A549 (cell line): ENCODE data around the gene CMTM1. TPM values are rescaled to one million over a fixed set of nuclear protein-coding genes. Genes with fewer than 3 reads are reported as not detected.

ENCODE experiments used
- ATAC-seq, 2 experiments: fragments of 200-7000 bp in 1 of 2; fragments of >200 bp in 1 of 2; cut with Nextera tagmentation in 1 of 2; cut with Tn5 transposase in 1 of 2; 3 replicates each; pipeline versions ENCODE4 v1.8.0 to v1.9.1; 2018 to 2020; ENCODE audit warnings: mild to moderate bottlenecking in 1 of 2, moderate library complexity in 1 of 2
- CTCF ChIA-PET: fragments of 300-600 bp; sonication (Branson Sonifier 250); formaldehyde crosslinking; extraction: SDS; loops from one replicate; lab custom pipeline; 2021; ENCODE audit warnings: antibody characterized with exemption, inconsistent platforms; lab: Yijun Ruan, JAX
- POLR2A ChIA-PET: fragments of 350-600 bp; formaldehyde crosslinking; extraction: SDS; loops from one replicate; lab custom pipeline; 2021; ENCODE audit warnings: antibody characterized with exemption, inconsistent platforms; lab: Yijun Ruan, JAX
- DNase-seq, 2 experiments: peaks; one replicate each; pipeline versions ENCODE4 v3.0.0 to v3.0.0-alpha.2; 2011 to 2016; ENCODE audit warnings: low read depth in 1 of 2, low spot score in 1 of 2
- FAIRE-seq: peaks from 2 replicates; lab custom pipeline; 2011; peaks lifted over from hg19 to GRCh38; lab: Jason Lieb, UNC
- H3K27ac ChIP-seq, 2 experiments: fragments of >200 bp; sonication (Bioruptor Twin); formaldehyde crosslinking; 3 replicates each; pipeline ENCODE4 v1.5.1; 2016 to 2017
- H3K4me1 ChIP-seq: fragments of >200 bp; sonication (Bioruptor Twin); formaldehyde crosslinking; 3 replicates; pipeline ENCODE4 v1.6.1; 2016
- H3K4me2 ChIP-seq: fragments of >200 bp; sonication (Bioruptor Twin); formaldehyde crosslinking; 3 replicates; pipeline ENCODE4 v1.6.1; 2016
- H3K4me3 ChIP-seq: fragments of >200 bp; sonication (Bioruptor Twin); formaldehyde crosslinking; 3 replicates; pipeline ENCODE4 v1.5.1; 2016
- H3K9me3 ChIP-seq: fragments of >200 bp; sonication (Bioruptor Twin); formaldehyde crosslinking; 3 replicates; pipeline ENCODE4 v1.6.1; 2016
- ATOH8 ChIP-seq: fragments of 250-450 bp; sonication (Bioruptor Pico); IDR thresholded peaks from 2 replicates; pipeline ENCODE4 v1.5.0; 2020; ENCODE audit warnings: low read depth, mild to moderate bottlenecking, moderate library complexity
- CBX2 ChIP-seq: fragments of 200-600 bp; sonication (generic); IDR thresholded peaks from 2 replicates; pipeline ENCODE4 v1.6.1; 2016; ENCODE audit warnings: low read depth, mild to moderate bottlenecking, borderline replicate concordance
- CEBPB ChIP-seq, 2 experiments: fragments of >200 bp in 1 of 2; sonication (Bioruptor Twin) in 1 of 2; formaldehyde crosslinking in 1 of 2; IDR thresholded peaks; 2 replicates each; pipeline ENCODE4 v1.6.1; 2012 to 2016
- CHD2 ChIP-seq: fragments of 150-350 bp; IDR thresholded peaks from 2 replicates; pipeline ENCODE4 v1.6.1; 2014; ENCODE audit warnings: low read length; ENCODE audit not compliant: partially characterized antibody
- CHD4 ChIP-seq: fragments of 200-600 bp; sonication (generic); IDR thresholded peaks from 2 replicates; pipeline ENCODE4 v1.6.1; 2016; ENCODE audit warnings: antibody characterized with exemption, mild to moderate bottlenecking, borderline replicate concordance
- E2F6 ChIP-seq: IDR thresholded peaks from 2 replicates; pipeline ENCODE4 v1.6.1; 2012; ENCODE audit warnings: low read depth, borderline replicate concordance
- EHF ChIP-seq: fragments of 250-450 bp; sonication (Bioruptor Pico); IDR thresholded peaks from 2 replicates; pipeline ENCODE4 v1.5.0; 2020; ENCODE audit warnings: mild to moderate bottlenecking
- FOSB ChIP-seq: fragments of 250-450 bp; sonication (Bioruptor Pico); IDR thresholded peaks from 2 replicates; pipeline ENCODE4 v1.5.0; 2020; ENCODE audit warnings: mild to moderate bottlenecking, moderate library complexity
- FOSL2 ChIP-seq, 2 experiments: fragments of 450-650 bp in 1 of 2; fragments of >200 bp in 1 of 2; sonication (Bioruptor Twin) in 1 of 2; formaldehyde crosslinking; IDR thresholded peaks; 2 replicates each; pipeline versions ENCODE4 v1.5.0 to v1.6.1; 2016 to 2020; ENCODE audit warnings: mild to moderate bottlenecking in 1 of 2, moderate library complexity in 1 of 2
- GATA3 ChIP-seq: IDR thresholded peaks from 2 replicates; pipeline ENCODE4 v1.6.1; 2012; ENCODE audit warnings: borderline replicate concordance
- HES2 ChIP-seq: fragments of >200 bp; sonication (Bioruptor Twin); formaldehyde crosslinking; IDR thresholded peaks from 2 replicates; pipeline ENCODE4 v1.6.1; 2016
- HEYL ChIP-seq: fragments of 250-450 bp; sonication (Bioruptor Pico); IDR thresholded peaks from 2 replicates; pipeline ENCODE4 v1.8.0; 2021; ENCODE audit warnings: mild to moderate bottlenecking, moderate library complexity
- HMGXB4 ChIP-seq: fragments of 250-450 bp; sonication (Bioruptor Pico); IDR thresholded peaks from 2 replicates; pipeline ENCODE4 v1.5.0; 2021; ENCODE audit warnings: mild to moderate bottlenecking, moderate library complexity, borderline replicate concordance
- JUNB ChIP-seq: fragments of >200 bp; sonication (Bioruptor Twin); formaldehyde crosslinking; IDR thresholded peaks from 2 replicates; pipeline ENCODE4 v1.6.1; 2016
- MAZ ChIP-seq: fragments of 150-350 bp; IDR thresholded peaks from 2 replicates; pipeline ENCODE4 v1.6.1; 2014; ENCODE audit warnings: antibody characterized with exemption, low read depth, low read length, borderline replicate concordance
- NR3C1 ChIP-seq: fragments of >200 bp; sonication (Bioruptor Twin); formaldehyde crosslinking; IDR thresholded peaks from 3 replicates; pipeline ENCODE4 v1.6.1; 2017
- POLR2AphosphoS2 ChIP-seq: conservative IDR thresholded peaks from 2 replicates; pipeline ENCODE4 v1.6.1; 2012; ENCODE audit warnings: low read length, improper control_type of control experiment, inconsistent platforms
- RAD21 ChIP-seq, 2 experiments: fragments of >200 bp in 1 of 2; sonication (Bioruptor Twin) in 1 of 2; formaldehyde crosslinking in 1 of 2; IDR thresholded peaks in 1 of 2; conservative IDR thresholded peaks in 1 of 2; 2 replicates in 1 of 2; 3 replicates in 1 of 2; pipeline ENCODE4 v1.6.1; 2012 to 2018; ENCODE audit warnings: inconsistent platforms in 1 of 2
- RFX5 ChIP-seq: fragments of 450-650 bp; IDR thresholded peaks from 2 replicates; pipeline ENCODE4 v1.7.1; 2014; ENCODE audit warnings: antibody characterized with exemption, mild to moderate bottlenecking, moderate library complexity
- SREBF2 ChIP-seq: fragments of 450-650 bp; IDR thresholded peaks from 2 replicates; pipeline ENCODE4 v1.6.1; 2014; ENCODE audit warnings: mild to moderate bottlenecking, moderate library complexity
- ZC3H11A ChIP-seq: fragments of 450-650 bp; IDR thresholded peaks from 2 replicates; pipeline ENCODE4 v1.6.1; 2014; ENCODE audit warnings: antibody characterized with exemption, mild to moderate bottlenecking
- ZFP36 ChIP-seq: fragments of 450-650 bp; IDR thresholded peaks from 2 replicates; pipeline ENCODE4 v1.6.1; 2014; ENCODE audit warnings: borderline replicate concordance; ENCODE audit not compliant: partially characterized antibody
- ZNF302 ChIP-seq: fragments of 250-450 bp; sonication (Bioruptor Pico); IDR thresholded peaks from 2 replicates; pipeline ENCODE4 v1.9.0; 2021; ENCODE audit warnings: inconsistent platforms, mild to moderate bottlenecking, moderate library complexity
- ZSCAN20 ChIP-seq: fragments of 250-450 bp; sonication (Bioruptor Pico); IDR thresholded peaks from 2 replicates; pipeline ENCODE4 v1.8.0; 2022; ENCODE audit warnings: mild to moderate bottlenecking, moderate library complexity
- WGBS: methylation state at CpG from one replicate; pipeline ENCODE4 v1.1.6; 2017; ENCODE audit errors: missing lambda C conversion rate; 5-methylcytosine and 5-hydroxymethylcytosine counted together
- polyA plus RNA-seq, 4 experiments: library from polyadenylated mRNA; depleted of rRNA in 3 of 4; stranded (reverse); fragments of >200 nt; fragmentation: RNase III in 1 of 4; extraction: RNeasy Plus Mini Kit Qiagen cat#74134 plus additional on column Dnase treatment in 1 of 4; gene quantifications; 2 replicates in 3 of 4; 3 replicates in 1 of 4; pipeline ENCODE4 v1.2.3, GENCODE V29; 2011 to 2017
- TF ChIP-seq, protein P1 (sequence below): fragments of >200 bp; sonication (Bioruptor Twin); formaldehyde crosslinking; IDR thresholded peaks from 3 replicates; pipeline ENCODE4 v1.5.1; 2016

Gene CMTM1
- polyA plus RNA-seq, 2 of the 4 experiments (the other 2 are of a cell fraction): 1.3 to 1.9 TPM

DNA sequence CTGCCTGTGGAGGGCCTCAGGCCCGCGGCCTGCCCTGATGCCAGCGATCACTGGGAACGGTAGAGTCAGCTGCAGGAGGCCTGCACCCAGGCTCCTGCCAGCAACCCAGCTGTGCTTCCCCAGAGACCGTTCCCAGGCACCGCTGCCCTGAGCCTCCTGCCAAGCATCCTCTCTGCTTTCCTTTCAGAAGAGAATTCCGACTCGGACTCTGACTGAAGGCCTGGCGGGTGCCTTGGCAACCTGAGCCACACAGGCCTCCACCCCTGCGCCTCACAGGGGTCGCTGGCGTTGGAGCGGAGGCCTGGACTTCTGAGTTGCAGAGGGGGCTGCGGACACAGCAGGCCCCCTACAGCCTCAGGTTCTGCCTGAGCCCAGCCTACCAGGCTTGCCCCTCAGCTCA lies 46.2 kb downstream of the CMTM1 start:
- ATAC-seq (no peak), DNase-seq (no peak), FAIRE-seq (no peak)
- H3K4me1 ChIP-seq: peaks cover 19% of the 10 kb centered on the region
- H3K27ac ChIP-seq: no peak overlapping the region
- ChIA-PET POLR2A (no interaction called here), CTCF (interaction anchor here (1.4 to 6.4 kb wide), 3 partner anchors 39 to 59 kb away, joined by 3 to 60 read pairs (median 26); no protein-coding TSS in a partner anchor)
- no peak overlapping the region for H3K4me2 ChIP-seq
- no peak for TF ChIP-seq MAZ
- no peak for TF ChIP-seq ZFP36
- TF ChIP-seq JUNB: no peak
- no peak for TF ChIP-seq RAD21 (conservative IDR thresholded peaks at IDR 0.05 in 1 of 2, IDR thresholded peaks at IDR 0.05 in 1 of 2)
- TF ChIP-seq RFX5: no peak
- TF ChIP-seq CBX2: no peak
- no peak for TF ChIP-seq CEBPB (IDR thresholded peaks at IDR 0.05)
- TF ChIP-seq HES2: no peak
- no peak for TF ChIP-seq FOSL2 (IDR thresholded peaks at IDR 0.05)
- no peak for TF ChIP-seq FOSL2 (CRISPR knock-in tag; IDR thresholded peaks at IDR 0.05)
- no peak for TF ChIP-seq GATA3
- H3K4me3 ChIP-seq: no peak overlapping the region
- WGBS: 92% methylated on average over 8 of the region's 14 CpGs
- no peaks in the 10 kb centered on the region for H3K9me3 ChIP-seq

DNA sequence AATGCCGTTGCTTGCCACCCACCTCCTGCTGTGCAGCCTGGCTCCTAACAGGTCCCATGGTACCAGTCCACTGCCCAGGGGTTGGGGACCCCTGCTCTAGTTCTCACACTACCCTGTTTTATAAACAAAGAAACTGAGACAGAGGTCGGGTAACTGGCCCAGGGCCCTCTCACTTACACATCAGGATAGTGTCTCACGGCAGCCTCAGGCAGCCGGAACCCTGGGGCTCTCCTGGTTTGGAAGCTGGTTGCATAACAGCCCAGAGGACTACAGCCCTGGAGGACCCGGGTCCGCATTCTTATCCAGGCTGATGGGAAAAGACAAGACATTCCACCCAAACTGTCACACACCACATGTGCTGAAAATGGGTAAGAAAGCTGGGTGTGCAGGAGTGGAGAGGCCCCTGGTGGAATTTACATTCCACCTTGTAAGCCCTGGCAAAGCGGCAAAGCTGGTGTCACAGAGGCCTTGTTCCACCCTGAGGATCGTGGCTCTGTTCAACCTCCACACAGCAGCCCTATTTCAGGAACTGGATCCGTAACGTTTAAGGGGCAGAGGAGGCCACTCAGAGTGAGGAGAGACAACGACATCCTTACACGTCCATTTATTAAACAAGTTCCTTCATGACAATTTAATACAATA lies 48.0 kb downstream of the CMTM1 start:
- Histone ChIP-seq H3K4me2 (no peak overlapping the region), H3K27ac (no peak overlapping the region), H3K4me1 (peaks cover 23% of the 10 kb centered on the region), H3K9me3 (no peaks in the 10 kb centered on the region), H3K4me3 (no peak overlapping the region)
- POLR2A ChIA-PET: no interaction called here
- FAIRE-seq (no peak), ATAC-seq (no peak), DNase-seq (no peak)
- CTCF ChIA-PET: interaction anchor here (0.9 to 6.0 kb wide), 5 partner anchors 11 to 253 kb away, joined by 3 to 26 read pairs (median 5); no protein-coding TSS in a partner anchor
- TF ChIP-seq CHD2: no peak
- TF ChIP-seq, protein P1, sequence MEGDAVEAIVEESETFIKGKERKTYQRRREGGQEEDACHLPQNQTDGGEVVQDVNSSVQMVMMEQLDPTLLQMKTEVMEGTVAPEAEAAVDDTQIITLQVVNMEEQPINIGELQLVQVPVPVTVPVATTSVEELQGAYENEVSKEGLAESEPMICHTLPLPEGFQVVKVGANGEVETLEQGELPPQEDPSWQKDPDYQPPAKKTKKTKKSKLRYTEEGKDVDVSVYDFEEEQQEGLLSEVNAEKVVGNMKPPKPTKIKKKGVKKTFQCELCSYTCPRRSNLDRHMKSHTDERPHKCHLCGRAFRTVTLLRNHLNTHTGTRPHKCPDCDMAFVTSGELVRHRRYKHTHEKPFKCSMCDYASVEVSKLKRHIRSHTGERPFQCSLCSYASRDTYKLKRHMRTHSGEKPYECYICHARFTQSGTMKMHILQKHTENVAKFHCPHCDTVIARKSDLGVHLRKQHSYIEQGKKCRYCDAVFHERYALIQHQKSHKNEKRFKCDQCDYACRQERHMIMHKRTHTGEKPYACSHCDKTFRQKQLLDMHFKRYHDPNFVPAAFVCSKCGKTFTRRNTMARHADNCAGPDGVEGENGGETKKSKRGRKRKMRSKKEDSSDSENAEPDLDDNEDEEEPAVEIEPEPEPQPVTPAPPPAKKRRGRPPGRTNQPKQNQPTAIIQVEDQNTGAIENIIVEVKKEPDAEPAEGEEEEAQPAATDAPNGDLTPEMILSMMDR: no peak
- TF ChIP-seq JUNB: no peak
- no peak for TF ChIP-seq NR3C1
- TF ChIP-seq HMGXB4 (CRISPR knock-in tag): no peak
- TF ChIP-seq CBX2: no peak
- TF ChIP-seq POLR2AphosphoS2: no peak
- TF ChIP-seq ZSCAN20 (CRISPR knock-in tag): no peak
- no peak for TF ChIP-seq MAZ
- WGBS: 89% methylated on average over 12 of the region's 12 CpGs

GRCh38 chr16:66616169-66616568 lies 49.9 kb downstream of the CMTM1 start:
- H3K9me3 ChIP-seq: no peaks in the 10 kb centered on the region
- WGBS: 89% methylated on average over 4 of the region's 4 CpGs
- ChIA-PET CTCF (no interaction called here), POLR2A (no interaction called here)
- ATAC-seq: no peak
- H3K27ac ChIP-seq: no peak overlapping the region
- DNase-seq: no peak
- TF ChIP-seq ZNF302 (CRISPR knock-in tag): no peak
- TF ChIP-seq FOSB (CRISPR knock-in tag): no peak
- no peak for TF ChIP-seq ATOH8 (CRISPR knock-in tag)
- TF ChIP-seq CHD4: no peak
- no peak for TF ChIP-seq E2F6
- no peak for TF ChIP-seq ZC3H11A
- no peak for TF ChIP-seq EHF (CRISPR knock-in tag)
- TF ChIP-seq CEBPB (IDR thresholded peaks at IDR 0.05): no peak
- no peak for TF ChIP-seq HEYL (CRISPR knock-in tag)
- no peak for TF ChIP-seq SREBF2
- TF ChIP-seq, protein P1: no peak
- H3K4me2 ChIP-seq: no peak overlapping the region
- no peak for FAIRE-seq
- peaks cover 24% of the 10 kb centered on the region for H3K4me1 ChIP-seq
- no peak overlapping the region for H3K4me3 ChIP-seq
